GM23248 (cell line): ENCODE measurements around the gene GPX8.

Source experiments
- EZH2 ChIP-seq: fragments of 200-600 bp; sonication (generic); IDR thresholded peaks from 2 replicates; pipeline ENCODE4 v1.6.1; 2018; ENCODE audit warnings: antibody characterized with exemption, mild to moderate bottlenecking; ENCODE audit not compliant: insufficient read depth, poor library complexity, severe bottlenecking
- EZH2phosphoT487 ChIP-seq: fragments of 200-600 bp; sonication (generic); IDR thresholded peaks from 2 replicates; pipeline ENCODE4 v1.6.1; 2018; ENCODE audit warnings: antibody characterized with exemption, moderate library complexity, mild to moderate bottlenecking, low read depth; ENCODE audit not compliant: insufficient read depth

GRCh38 chr5:55114061-55114460 lies 45.9 kb upstream of the GPX8 start:
- TF ChIP-seq EZH2 (no peak), EZH2phosphoT487 (no peak)
